HG03571 (cell line): ENCODE results near the gene MED7.

Source experiments
- ATAC-seq: cut with Tn5 transposase; IDR thresholded peaks from one replicate; pipeline ENCODE4 v1.9.1; 2021; ENCODE audit not compliant: unreplicated experiment

Gene MED7

GRCh38 chr5:157164521-157164920 is 21.9 kb upstream of the MED7 start:
- ATAC-seq: no peak

GRCh38 chr5:157162919-157163510 is 20.4 kb upstream of the MED7 start:
- no peak for ATAC-seq

- no peak for ATAC-seq
Measured at GRCh38 chr5:157161996-157162395, 19.3 kb upstream of the MED7 start.

GRCh38 chr5:157160001-157160400 is 17.3 kb upstream of the MED7 start:
- ATAC-seq: no peak

- ATAC-seq: no peak
Measured at GRCh38 chr5:157159209-157159751, 16.6 kb upstream of the MED7 start.

- ATAC-seq: no peak
Measured at GRCh38 chr5:157157293-157157891, 14.7 kb upstream of the MED7 start.

GRCh38 chr5:157155297-157155696 is 12.6 kb upstream of the MED7 start:
- ATAC-seq: no peak

- ATAC-seq: no peak
Measured at GRCh38 chr5:157150995-157151394, 8.3 kb upstream of the MED7 start.

- ATAC-seq: no peak
Measured at GRCh38 chr5:157148734-157149615, 6.3 kb upstream of the MED7 start.

GRCh38 chr5:157143127-157143971 is 684 bp upstream of the MED7 start:
- ATAC-seq: peak; percentile 36

- no peak for ATAC-seq
Measured at GRCh38 chr5:157137691-157138090, 5.0 kb downstream of the MED7 start.

- no peak for ATAC-seq
Measured at GRCh38 chr5:157132281-157132612, 10.4 kb downstream of the MED7 start.

- no peak for ATAC-seq
Measured at GRCh38 chr5:157130925-157131324, 11.7 kb downstream of the MED7 start.

- ATAC-seq: no peak
Measured at GRCh38 chr5:157121709-157122108, 21.0 kb downstream of the MED7 start.

GRCh38 chr5:157120102-157120501 is 22.6 kb downstream of the MED7 start:
- no peak for ATAC-seq

- ATAC-seq: peak; percentile 66
Measured at GRCh38 chr5:157116483-157116954, 26.1 kb downstream of the MED7 start.

- no peak for ATAC-seq
Measured at GRCh38 chr5:157115502-157115901, 27.2 kb downstream of the MED7 start.

- ATAC-seq: no peak
Measured at GRCh38 chr5:157115012-157115411, 27.7 kb downstream of the MED7 start.

- ATAC-seq: no peak
Measured at GRCh38 chr5:157113002-157113401, 29.7 kb downstream of the MED7 start.

- peak; percentile 56 for ATAC-seq
Measured at GRCh38 chr5:157109744-157110143, 32.9 kb downstream of the MED7 start.

- ATAC-seq: peak; percentile 88
Measured at GRCh38 chr5:157108976-157109375, 33.7 kb downstream of the MED7 start, which contains the start of gene HAVCR2. Gene HAVCR2 (minus strand): TSS chr5:157109044. CDS start chr5:157108983, 61 bp downstream.
